Suprapubic skin (tissue), 4 donors: Measurements from ENCODE around the gene TRIM54. TPM values are rescaled to one million over a fixed set of nuclear protein-coding genes. Genes with fewer than 3 reads are reported as not detected.

Experiments
- DNase-seq, 2 donors: peaks; one replicate each; pipeline ENCODE4 v3.0.0-alpha.2; 2019; ENCODE audit warnings: low spot score in 2 of 2
- H3K27ac ChIP-seq: fragments of 200-600 bp; sonication (generic); one replicate; pipeline ENCODE4 v1.5.1; 2019
- H3K27me3 ChIP-seq: fragments of 200-600 bp; sonication (generic); one replicate; pipeline ENCODE4 v1.5.1; 2019
- H3K36me3 ChIP-seq: fragments of 200-600 bp; sonication (generic); one replicate; pipeline ENCODE4 v1.5.1; 2019
- H3K4me1 ChIP-seq: fragments of 200-600 bp; sonication (generic); one replicate; pipeline ENCODE4 v1.5.1; 2019
- H3K4me3 ChIP-seq: fragments of 200-600 bp; sonication (generic); one replicate; pipeline ENCODE4 v1.5.1; 2019; ENCODE audit warnings: mild to moderate bottlenecking
- H3K9me3 ChIP-seq: fragments of 200-600 bp; sonication (generic); one replicate; pipeline ENCODE4 v1.5.1; 2019
- CTCF ChIP-seq, 2 donors: fragments of 200-600 bp in 1 of 2; fragments of 450-650 bp in 1 of 2; sonication (generic) in 1 of 2; IDR thresholded peaks; one replicate each; pipeline ENCODE4 v1.5.1; 2016 to 2019; ENCODE audit warnings: antibody characterized with exemption in 2 of 2, mild to moderate bottlenecking in 1 of 2, moderate library complexity in 1 of 2
- EP300 ChIP-seq: sonication (generic); formaldehyde crosslinking; IDR thresholded peaks from one replicate; pipeline ENCODE4 v1.6.1; 2017; ENCODE audit warnings: antibody characterized with exemption
- POLR2A ChIP-seq, 2 donors: fragments of 450-650 bp; IDR thresholded peaks; one replicate each; pipeline ENCODE4 v1.6.1; 2017; ENCODE audit warnings: antibody characterized with exemption in 2 of 2, mild to moderate bottlenecking in 2 of 2, moderate library complexity in 2 of 2
- POLR2AphosphoS5 ChIP-seq, 3 donors: sonication (generic); formaldehyde crosslinking; IDR thresholded peaks; one replicate each; pipeline ENCODE4 v1.6.1; 2017; ENCODE audit warnings: antibody characterized with exemption in 3 of 3
- WGBS: methylation state at CpG from one replicate; pipeline ENCODE4 v1.1.5; 2018; 5-methylcytosine and 5-hydroxymethylcytosine counted together
- total RNA-seq, 4 donors: library from RNA; depleted of rRNA; stranded (reverse); fragments of >200 nt; gene quantifications; one replicate each; pipeline ENCODE4 v1.1.0, GENCODE V29; 2016

TRIM54 gene
- total RNA-seq, 4 donors from 2014 or later: not detected

GRCh38 chr2:27250652-27251379 is 31.4 kb upstream of the TRIM54 start:
- Histone ChIP-seq H3K4me3 (no peak overlapping the region), H3K27me3 (peaks cover 43% of the 10 kb centered on the region), H3K9me3 (no peaks in the 10 kb centered on the region), H3K4me1 (no peaks in the 10 kb centered on the region), H3K27ac (no peak overlapping the region), H3K36me3 (no peaks in the 10 kb centered on the region)
- no peak for TF ChIP-seq POLR2AphosphoS5 (IDR thresholded peaks at IDR 0.05)
- no peak for TF ChIP-seq EP300
- no peak for TF ChIP-seq POLR2A (IDR thresholded peaks at IDR 0.05)
- TF ChIP-seq CTCF (IDR thresholded peaks at IDR 0.05): no peak
- DNase-seq: no peak
- 59% methylated on average over 12 of the region's 13 CpGs for WGBS

DNA sequence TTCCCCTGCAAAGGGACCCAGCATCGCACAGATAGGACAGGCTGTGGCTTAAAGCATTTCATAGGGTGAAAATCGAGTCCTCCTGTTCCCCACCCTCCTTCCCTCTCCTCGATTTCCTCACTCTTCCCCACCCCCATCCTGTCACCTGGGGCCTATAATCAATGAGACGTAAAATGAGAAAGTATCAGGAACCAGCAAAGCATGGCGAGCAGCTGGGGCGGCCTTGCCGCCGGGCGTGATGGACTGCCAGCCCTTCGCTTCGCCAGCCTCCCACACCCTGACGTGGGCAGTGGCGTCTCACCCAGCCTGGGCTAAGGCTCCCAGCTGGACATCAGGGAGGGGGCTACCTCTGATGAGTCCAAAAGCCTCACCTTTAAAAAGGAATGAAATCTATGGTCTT is 30.5 kb upstream of the TRIM54 start:
- TF ChIP-seq EP300: no peak
- TF ChIP-seq POLR2A (IDR thresholded peaks at IDR 0.05): no peak
- no peak for TF ChIP-seq POLR2AphosphoS5 (IDR thresholded peaks at IDR 0.05)
- no peak for TF ChIP-seq CTCF (IDR thresholded peaks at IDR 0.05)
- Histone ChIP-seq H3K9me3 (no peaks in the 10 kb centered on the region), H3K36me3 (no peaks in the 10 kb centered on the region), H3K4me3 (no peak overlapping the region), H3K27me3 (peaks cover 52% of the 10 kb centered on the region), H3K4me1 (no peaks in the 10 kb centered on the region), H3K27ac (no peak overlapping the region)
- no peak for DNase-seq
- WGBS: 86% methylated on average over 13 of the region's 13 CpGs

DNA sequence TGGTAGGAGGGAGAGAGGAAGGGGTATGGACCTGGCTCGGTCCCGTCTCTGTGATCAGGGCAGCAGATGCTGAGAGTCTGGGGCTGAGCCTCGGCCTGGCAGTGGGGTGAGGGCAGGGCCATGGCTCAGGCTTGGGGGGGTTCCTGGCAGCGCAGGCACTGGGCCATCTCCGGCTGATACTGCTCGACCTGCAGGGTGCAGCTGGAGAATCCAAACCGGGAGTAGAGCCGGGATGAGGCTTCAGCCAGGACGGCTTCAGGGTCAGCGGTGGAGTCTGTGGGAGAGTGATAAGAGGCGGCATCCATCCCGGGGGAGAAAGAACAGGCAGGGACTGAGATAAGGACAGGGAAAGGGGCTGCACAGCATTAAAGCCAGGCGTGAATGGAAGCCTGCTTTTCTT is 27.0 kb upstream of the TRIM54 start:
- Histone ChIP-seq H3K4me3 (no peak overlapping the region), H3K27ac (no peak overlapping the region), H3K36me3 (no peaks in the 10 kb centered on the region), H3K27me3 (peaks cover 73% of the 10 kb centered on the region), H3K9me3 (no peaks in the 10 kb centered on the region), H3K4me1 (no peaks in the 10 kb centered on the region)
- no peak for TF ChIP-seq POLR2A (IDR thresholded peaks at IDR 0.05)
- no peak for DNase-seq
- WGBS: 47% methylated on average over 13 of the region's 13 CpGs

DNA sequence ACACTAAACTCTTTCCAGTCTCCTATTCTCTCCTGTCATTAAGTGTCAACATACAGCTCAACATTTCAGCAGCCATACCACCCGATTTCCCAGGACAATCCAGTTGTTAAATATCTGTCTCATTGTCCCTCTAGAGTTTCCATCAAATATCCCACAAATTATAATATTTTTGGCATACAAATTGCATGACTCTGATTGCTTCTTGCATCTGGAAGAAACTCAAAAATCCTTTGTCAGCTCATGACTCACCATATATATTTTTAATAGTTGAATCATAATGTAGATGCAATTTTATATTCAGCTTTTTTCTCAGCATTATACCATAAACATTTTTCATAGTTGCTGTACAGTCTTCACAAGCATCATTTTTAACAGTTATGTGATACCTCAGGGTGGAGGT is 26.6 kb upstream of the TRIM54 start:
- H3K27me3 ChIP-seq: peaks cover 73% of the 10 kb centered on the region
- no peak for DNase-seq
- no peaks in the 10 kb centered on the region for H3K36me3 ChIP-seq
- no peaks in the 10 kb centered on the region for H3K4me1 ChIP-seq
- no peaks in the 10 kb centered on the region for H3K9me3 ChIP-seq
- no peak overlapping the region for H3K4me3 ChIP-seq
- WGBS: 21% methylated on average over 1 of the region's 1 CpG
- TF ChIP-seq POLR2AphosphoS5 (IDR thresholded peaks at IDR 0.05) (no peak), EP300 (no peak), POLR2A (IDR thresholded peaks at IDR 0.05) (no peak), CTCF (IDR thresholded peaks at IDR 0.05) (no peak)
- H3K27ac ChIP-seq: no peak overlapping the region

DNA sequence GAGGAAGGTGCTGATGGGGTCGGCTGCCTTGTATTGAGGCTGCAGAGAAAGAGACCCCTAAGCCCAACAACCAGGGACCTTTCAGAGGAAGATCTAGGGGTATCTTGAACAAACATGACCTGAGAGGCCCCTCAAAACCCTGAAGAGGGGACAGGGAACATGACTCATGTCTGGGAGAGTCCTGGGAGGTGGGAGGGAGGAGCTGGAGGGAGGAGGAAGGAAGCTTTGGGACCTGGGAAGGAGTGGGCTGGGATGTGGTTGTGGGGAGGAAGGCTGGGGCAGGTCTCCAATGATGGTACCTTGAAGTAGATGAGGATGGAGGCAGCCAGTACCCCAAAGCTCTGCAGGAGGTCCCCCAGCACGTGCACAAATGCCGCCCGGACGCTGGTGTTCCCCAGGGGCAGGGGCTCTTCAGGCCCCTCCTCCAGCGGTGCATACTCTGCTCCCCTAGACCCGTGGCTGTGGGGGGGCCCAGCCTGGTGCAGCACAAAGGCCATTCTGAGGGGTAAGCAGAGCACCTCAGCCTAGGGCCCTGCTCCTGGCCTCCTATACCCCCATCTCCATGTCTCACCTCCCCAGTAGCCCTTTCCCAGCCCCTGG is 25.3 kb upstream of the TRIM54 start:
- H3K27ac ChIP-seq: no peak overlapping the region
- 75% methylated on average over 6 of the region's 7 CpGs for WGBS
- TF ChIP-seq CTCF (IDR thresholded peaks at IDR 0.05) (no peak), EP300 (no peak)
- DNase-seq: no peak
- H3K36me3 ChIP-seq: no peaks in the 10 kb centered on the region
- no peak overlapping the region for H3K4me3 ChIP-seq
- peaks cover 73% of the 10 kb centered on the region for H3K27me3 ChIP-seq
- peaks cover 4% of the 10 kb centered on the region for H3K4me1 ChIP-seq
- no peaks in the 10 kb centered on the region for H3K9me3 ChIP-seq
